Measurements from ENCODE around the gene PNLDC1.
"Not testable (repeated sequence)": the region's sequence is repeated elsewhere in the genome, so short reads cannot be mapped to it uniquely, and the experiment has no call there.

The PNLDC1 gene

GRCh38 chr6:159821726-159822125 is 21.6 kb downstream of the PNLDC1 start:
- no peak for DNase-seq

- no peak for DNase-seq
Measured at GRCh38 chr6:159823953-159824352, 23.9 kb downstream of the PNLDC1 start.

GRCh38 chr6:159824690-159825089 is 24.6 kb downstream of the PNLDC1 start:
- not testable (repeated sequence) for DNase-seq

GRCh38 chr6:159826004-159826403 is 25.9 kb downstream of the PNLDC1 start:
- DNase-seq, result no peak

- no peak for DNase-seq
Measured at GRCh38 chr6:159826968-159827647, 27.0 kb downstream of the PNLDC1 start.

GRCh38 chr6:159828074-159828473 is 28.0 kb downstream of the PNLDC1 start:
- DNase-seq, result no peak

GRCh38 chr6:159829526-159829925 is 29.4 kb downstream of the PNLDC1 start:
- no peak for DNase-seq

- no peak for DNase-seq
Measured at GRCh38 chr6:159830501-159831372, 30.7 kb downstream of the PNLDC1 start.

- no peak for DNase-seq
Measured at GRCh38 chr6:159831373-159831679, 31.2 kb downstream of the PNLDC1 start.

- no peak for DNase-seq
Measured at GRCh38 chr6:159832946-159833345, 32.9 kb downstream of the PNLDC1 start.

- no peak for DNase-seq
Measured at GRCh38 chr6:159833556-159833955, 33.5 kb downstream of the PNLDC1 start.

GRCh38 chr6:159833997-159834603 is 34.0 kb downstream of the PNLDC1 start:
- DNase-seq, result no peak

- DNase-seq, result no peak
Measured at GRCh38 chr6:159836718-159837490, 36.8 kb downstream of the PNLDC1 start.

- no peak for DNase-seq
Measured at GRCh38 chr6:159837511-159837910, 37.4 kb downstream of the PNLDC1 start.

GRCh38 chr6:159838020-159838744 is 38.1 kb downstream of the PNLDC1 start:
- DNase-seq, result no peak

GRCh38 chr6:159842035-159842434 is 42.0 kb downstream of the PNLDC1 start:
- DNase-seq, result no peak

- DNase-seq, result no peak
Measured at GRCh38 chr6:159844737-159845645, 44.9 kb downstream of the PNLDC1 start.

GRCh38 chr6:159848552-159848951 is 48.5 kb downstream of the PNLDC1 start:
- not testable (repeated sequence) for DNase-seq

GRCh38 chr6:159849851-159850250 is 49.8 kb downstream of the PNLDC1 start:
- DNase-seq, result not testable (repeated sequence)

GRCh38 chr6:159852877-159853276 is 52.8 kb downstream of the PNLDC1 start:
- no peak for DNase-seq

GRCh38 chr6:159853754-159854153 is 53.7 kb downstream of the PNLDC1 start:
- no peak for DNase-seq
